Inflammatory macrophage treated with lipopolysaccharide for 4 hours (primary cell): ENCODE results near the gene DPEP1.
"Not testable (repeated sequence)": the region's sequence is repeated elsewhere in the genome, so short reads cannot be mapped to it uniquely, and the experiment has no call there.

Experiments
- DNase-seq: peaks from one replicate; pipeline ENCODE4 v3.0.0-alpha.2; 2020

Gene DPEP1

GRCh38 chr16:89613231-89613953 is at the start of gene DPEP1:
Gene DPEP1, plus strand, starts transcription at chr16:89613642. Its CDS starts 16,769 bp downstream, at chr16:89630411.
- peak; percentile 3 for DNase-seq

- no peak for DNase-seq
Observed at GRCh38 chr16:89564476-89565255, 48.8 kb upstream of the DPEP1 start.

DNA sequence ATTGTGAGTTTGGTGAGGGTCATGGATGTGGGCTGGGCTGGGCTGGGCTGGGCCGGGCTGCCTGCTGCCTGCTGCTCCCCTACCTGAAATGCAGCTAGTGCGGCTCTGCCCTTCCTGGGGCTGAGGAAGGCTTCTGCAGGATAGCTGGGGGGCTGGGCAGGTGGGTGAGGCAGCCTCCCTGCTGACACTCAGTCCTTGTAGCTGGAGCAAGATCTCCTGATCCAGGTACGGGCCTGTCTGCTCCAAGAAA is 48.3 kb upstream of the DPEP1 start:
- DNase-seq, result no peak

DNA sequence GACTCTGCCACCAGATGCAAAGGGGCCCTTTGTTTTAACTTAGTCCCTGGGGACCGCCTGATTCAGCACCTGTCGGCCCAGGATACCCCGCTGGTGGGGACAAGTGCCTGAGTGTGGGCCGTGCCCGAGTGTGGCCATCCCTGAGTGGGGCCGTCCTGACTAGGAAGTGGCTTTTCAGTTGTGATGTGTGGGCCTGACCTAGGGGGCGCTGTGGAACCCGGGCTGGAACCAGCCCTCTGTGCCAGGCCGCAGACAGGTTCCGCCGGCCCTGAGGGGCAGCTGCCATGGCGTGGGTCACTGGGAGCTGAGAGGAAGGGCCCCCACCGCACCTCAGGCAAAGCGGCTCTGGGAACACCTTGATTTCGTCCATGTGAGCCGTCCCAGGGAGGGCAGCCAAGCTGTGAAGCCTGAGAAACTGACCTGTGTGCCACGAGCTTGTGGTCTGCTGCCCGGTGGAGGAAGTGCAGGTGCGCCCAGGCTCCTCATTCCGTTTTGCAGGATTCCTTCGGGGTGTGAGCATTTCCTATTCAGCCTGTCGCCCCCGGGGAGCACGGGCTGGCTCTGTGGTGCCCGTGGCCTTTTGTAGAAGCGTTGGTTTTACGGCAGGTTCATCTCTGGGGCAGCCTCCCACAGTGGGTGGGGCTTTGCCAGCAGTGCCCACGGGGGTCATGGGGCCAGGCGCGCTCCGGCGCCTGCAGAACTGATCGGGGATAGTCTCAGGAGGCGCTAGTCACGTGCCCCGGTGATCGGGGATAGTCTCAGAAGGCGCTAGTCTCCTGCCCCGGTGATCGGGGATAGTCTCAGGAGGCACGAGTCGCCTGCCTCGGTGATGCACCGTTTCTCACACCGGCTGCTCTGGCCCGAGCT is 47.7 kb upstream of the DPEP1 start:
- DNase-seq, result peak; percentile 39

GRCh38 chr16:89567656-89568594 is 45.5 kb upstream of the DPEP1 start:
- no peak for DNase-seq

GRCh38 chr16:89569506-89570341 is 43.7 kb upstream of the DPEP1 start:
- DNase-seq, result no peak

DNA sequence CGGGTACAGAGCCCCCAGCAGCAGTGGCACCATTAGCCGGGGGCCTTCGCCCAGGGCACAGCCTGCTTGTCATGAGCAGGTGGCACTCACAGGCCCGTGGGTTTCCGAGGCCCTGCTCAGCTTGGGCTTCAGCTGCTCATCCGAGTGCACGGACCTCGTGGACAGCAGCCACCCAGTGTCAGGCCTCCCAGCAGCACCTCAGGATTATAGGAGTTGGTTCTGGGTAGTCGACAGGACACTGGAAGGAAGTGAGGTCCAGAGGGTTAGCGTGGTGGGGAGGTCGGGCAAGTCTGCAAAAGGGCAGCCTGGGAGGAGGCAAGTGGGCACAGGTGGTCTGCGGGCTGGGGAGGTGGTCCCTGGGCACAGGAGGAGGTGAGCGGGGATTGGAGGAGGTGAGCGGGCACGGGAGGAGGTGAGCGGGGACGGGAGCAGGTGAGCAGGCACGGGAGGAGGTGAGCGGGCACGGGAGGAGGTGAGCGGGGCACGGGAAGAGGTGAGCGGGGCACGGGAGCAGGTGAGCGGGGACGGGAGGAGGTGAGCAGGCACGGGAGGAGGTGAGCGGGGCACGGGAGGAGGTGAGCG is 43.0 kb upstream of the DPEP1 start:
- no peak for DNase-seq

GRCh38 chr16:89570983-89571598 is 42.4 kb upstream of the DPEP1 start:
- DNase-seq, result not testable (repeated sequence)

DNA sequence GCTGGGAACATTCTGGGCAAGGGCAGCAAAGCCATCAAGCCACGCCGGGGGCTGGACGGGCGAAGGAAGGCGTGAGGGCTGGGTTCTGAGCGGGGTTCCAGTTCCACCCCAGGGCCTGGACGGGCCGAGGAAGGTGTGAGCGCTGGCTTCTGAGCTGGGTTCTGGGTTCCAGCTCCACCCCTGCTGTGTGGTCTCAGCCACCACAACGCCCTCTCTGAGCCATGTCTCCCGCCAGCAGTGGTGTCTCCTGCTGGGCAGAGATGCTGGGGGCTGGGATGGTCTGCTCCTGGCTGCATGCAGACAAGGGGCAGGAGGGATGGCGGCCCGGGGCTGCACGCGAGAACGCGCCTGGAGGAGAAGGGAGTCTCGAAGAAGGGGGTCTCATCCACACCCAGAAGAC is 41.8 kb upstream of the DPEP1 start:
- DNase-seq, result no peak

GRCh38 chr16:89572073-89572484 is 41.4 kb upstream of the DPEP1 start:
- DNase-seq, result no peak

DNA sequence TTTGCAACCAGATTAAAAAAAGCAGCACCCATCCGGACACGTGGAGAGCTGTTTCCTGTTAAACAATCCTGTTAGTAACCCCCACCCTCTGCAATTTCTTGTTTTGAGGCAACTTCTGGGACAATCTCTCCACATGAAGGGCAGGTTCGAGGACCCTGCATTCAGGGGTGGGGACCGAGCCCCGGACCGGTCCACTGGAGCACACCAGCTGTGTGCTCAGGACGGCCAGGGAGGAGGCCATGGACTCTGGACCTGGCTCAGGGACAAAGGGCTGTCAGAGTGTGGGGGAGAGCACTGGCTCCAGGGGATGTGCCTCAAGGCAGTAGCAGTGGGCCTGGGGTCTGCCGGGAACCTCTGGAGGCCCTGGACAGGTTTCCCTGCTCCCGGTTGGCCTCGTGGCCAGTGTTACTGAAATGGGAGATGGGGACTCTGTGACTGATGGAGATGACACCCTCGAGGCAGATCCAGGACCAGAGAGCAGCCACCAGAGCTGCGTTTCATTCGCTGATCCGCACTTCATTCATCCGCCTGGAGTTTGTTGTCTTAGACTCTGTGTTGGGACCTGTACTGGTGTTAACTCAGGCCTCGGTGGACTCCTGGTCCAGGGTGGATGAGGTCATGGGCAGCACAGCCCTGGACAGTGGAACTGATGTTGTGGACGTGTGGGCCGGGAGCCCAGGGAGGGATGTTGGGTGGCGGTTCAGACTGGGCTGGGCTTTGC is 40.8 kb upstream of the DPEP1 start:
- DNase-seq, result no peak

DNA sequence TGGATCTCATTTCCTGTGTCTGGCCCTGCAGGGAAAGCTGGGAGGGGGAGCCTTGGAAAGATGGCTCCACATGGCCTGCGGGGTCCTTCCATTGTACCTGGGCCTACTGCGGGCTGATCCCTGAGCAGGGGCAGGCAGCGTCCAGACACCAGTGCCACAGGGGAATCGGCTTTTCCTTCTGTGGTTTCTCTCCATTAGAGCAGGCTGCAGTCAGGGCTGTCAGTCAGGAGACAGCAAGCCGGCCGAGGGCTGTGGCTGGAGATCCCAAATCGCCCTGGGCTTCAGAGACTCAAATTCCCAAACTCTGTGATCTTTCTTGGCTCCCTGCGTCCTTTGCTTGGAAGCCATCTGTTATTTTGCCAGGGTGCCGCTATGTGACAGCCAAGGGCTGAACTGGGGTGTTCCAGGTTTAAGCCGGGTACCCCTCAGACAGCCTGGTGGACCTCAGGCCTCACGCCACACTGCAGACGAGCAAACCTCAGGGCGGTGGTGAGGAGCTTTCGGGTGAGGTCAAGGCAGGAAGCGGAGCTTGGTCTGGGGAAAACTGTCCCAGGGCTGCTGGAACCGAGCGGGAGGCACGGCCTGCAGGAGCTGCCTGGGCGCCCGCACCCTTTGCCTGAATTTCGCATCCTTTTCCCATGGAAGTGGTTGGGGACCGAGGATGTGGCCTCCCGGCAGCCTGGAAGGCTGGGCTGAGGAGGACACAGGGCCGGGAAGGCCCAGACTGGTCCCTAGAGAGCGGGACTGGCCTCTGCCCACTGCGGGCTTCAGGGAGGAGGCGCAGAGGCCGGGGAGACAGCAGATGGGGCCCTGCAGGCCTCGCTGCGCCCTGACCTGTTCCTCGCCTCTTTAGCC is 39.4 kb upstream of the DPEP1 start:
- no peak for DNase-seq

DNA sequence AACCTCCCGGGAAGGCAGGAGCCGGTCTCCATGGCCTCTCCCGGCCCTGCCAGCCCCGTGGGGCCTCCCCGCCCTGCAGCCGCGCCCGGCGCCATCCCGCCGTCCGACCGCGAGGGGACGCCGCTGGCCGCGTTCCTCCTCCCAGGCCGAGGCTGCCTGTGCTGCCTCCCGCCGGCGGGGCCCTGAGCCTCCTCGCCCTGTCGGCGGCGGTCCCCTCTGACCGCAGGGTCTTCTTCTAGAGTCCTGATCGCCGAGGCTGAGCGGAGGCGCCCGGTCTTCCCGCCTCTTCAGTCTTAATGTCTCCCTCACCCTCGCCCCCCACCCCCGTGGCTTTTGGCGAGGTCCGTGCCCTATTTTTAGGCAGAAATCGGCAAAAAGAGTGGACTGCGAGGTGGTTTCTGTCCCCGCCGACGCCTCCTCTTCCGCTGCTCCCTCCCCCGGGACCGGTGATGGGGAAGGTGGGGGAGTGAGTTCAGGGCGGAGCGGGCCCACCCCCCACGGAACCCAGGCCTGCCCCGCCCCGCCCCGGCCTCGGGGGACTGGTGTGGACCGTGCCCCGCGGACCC is 38.7 kb upstream of the DPEP1 start:
- peak; percentile 62 for DNase-seq

GRCh38 chr16:89575247-89576152 is 37.9 kb upstream of the DPEP1 start, which contains the start of gene CPNE7:
Gene CPNE7, plus strand, starts transcription at chr16:89575758. Its CDS starts 140 bp downstream, at chr16:89575898.
- DNase-seq, result no peak

DNA sequence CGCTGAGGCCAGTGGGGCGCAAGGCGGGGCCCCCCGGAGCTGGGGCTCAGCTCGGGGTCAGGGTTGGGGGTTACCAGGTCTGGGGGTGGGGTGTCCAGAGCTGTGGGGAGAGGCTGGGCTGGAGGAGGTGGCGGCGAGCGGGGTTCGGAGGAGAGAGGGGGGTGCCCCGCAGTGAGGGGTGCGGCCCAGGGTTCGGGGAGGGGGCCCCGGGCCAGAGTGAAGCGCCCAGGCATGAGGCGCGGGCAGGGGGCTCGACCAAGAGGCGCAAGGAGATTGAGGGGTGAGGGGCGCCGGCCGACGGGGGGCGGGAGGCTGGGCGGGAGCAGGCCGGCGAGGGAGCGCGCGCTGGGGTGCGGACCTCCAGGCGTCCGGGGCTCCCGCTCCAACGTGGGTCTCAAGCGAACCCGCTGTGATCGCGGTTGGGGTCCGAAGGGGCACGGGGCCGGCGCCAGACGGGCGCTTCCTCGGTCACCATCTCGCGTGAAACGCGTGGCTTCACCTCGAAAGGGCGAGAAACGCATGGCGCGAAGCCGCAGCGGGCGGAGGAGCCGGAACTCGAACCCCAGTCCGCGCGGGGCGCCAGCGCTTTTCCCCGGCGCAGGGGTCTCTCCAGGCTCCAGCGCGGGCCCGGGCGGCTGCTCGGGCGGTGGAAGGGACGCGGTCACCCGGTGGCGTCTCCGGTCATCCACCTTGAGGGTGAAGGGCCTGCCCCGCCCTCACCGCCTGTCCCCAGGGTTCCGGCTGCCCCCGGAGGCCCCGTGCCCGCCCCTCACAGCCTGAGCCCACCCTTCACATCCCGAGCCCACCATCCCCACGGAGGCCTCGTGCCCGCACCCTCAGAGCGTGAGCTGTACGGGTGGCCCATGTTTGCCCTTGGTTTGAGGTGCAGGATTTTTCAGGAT is 37.0 kb upstream of the DPEP1 start:
- no peak for DNase-seq

- no peak for DNase-seq
Observed at GRCh38 chr16:89577055-89577759, 36.2 kb upstream of the DPEP1 start.
